ENCODE results near the gene CD59.

GRCh38 chr11:33699515-33700062, 36.6 kb downstream of the CD59 start:
- TF ChIP-seq POLR2A (IDR thresholded peaks at IDR 0.05): no peak
- no peak for TF ChIP-seq CTCF (IDR thresholded peaks at IDR 0.05)
